OCI-M1 (cell line): ENCODE measurements around the gene NUDT3.
"Not testable (repeated sequence)": the region's sequence is repeated elsewhere in the genome, so short reads cannot be mapped to it uniquely, and the experiment has no call there.

Experiments used
- DNase-seq: peaks from one replicate; lab custom pipeline; 2025; lab: John Stamatoyannopoulos, UW

Gene NUDT3

DNA sequence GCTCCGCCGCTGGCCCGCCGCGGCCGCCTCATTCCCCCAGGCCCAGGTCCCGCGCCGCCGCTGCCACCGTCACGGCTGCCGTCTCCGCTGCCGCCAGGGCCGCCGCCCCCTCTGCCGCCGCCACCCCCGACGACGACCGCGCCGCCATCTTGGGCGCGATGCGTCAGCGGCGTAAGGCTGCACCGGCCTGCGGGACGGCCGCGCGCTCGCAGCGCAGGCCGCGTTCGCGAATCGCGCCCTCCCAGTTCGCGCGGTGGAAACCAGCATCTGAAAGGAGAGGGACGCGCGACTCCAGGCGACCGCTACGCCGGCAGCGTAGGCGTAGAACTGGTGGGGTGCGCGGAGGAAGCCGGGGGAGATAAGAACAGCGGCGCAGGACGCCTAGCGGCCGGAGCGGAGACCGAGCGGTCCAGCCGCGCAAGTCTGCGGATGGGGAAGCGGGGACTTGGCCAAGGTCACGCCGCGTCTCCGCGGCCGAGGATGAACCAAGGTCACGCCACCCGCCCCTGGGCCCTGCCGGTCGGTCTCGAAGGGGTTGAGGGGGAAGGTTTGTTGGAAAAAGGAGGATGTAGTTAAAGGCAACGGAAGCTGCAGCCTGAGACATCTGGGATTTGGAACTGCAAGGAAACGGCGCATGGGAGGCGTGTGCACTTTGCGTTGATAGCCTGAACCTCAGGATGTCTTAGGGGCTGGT lies at the start of gene NUDT3:
NUDT3 (minus strand) TSS at position 173 of the 694 bp plus-strand sequence. CDS start 307 bp downstream, outside the sequence.
- peak; percentile 98 for DNase-seq

DNA sequence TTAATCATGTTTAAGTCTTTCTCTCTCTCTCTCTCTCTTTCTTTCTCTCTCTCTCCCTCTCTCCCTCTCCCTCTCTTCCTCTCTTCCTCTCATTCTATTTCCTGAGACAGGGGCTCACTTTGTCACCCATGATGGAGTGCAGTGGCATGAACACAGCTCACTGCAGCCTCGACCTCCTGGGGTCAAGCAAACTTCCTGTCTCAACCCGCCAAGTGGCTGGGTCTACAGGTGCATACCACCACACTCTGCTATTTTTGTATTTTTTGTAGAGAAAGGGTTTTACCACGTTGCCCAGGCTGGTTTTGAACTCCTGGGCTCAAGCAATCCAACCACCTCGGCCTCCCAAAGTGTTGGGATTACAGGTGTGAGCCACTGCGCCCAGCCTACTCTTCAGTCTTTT lies 49.1 kb upstream of the NUDT3 start:
- DNase-seq = no peak

DNA sequence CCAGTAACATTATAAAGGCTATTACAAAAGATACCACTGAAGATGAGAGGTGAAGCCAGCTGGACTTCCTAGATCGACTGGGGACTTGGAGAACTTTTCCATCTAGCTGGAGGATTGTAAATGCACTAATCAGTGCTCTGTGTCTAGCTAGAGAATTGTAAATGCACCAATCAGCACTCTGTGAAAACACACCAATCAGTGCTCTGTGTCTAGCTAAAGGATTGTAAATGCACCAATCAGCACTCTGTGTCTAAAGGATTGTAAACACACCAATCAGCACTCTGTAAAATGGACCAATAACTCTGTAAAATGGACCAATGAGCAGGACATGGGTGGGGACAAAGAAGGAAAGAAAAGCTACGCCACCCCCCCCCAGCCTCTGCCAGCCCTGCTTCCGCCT lies 47.0 kb upstream of the NUDT3 start:
- no peak for DNase-seq

DNA sequence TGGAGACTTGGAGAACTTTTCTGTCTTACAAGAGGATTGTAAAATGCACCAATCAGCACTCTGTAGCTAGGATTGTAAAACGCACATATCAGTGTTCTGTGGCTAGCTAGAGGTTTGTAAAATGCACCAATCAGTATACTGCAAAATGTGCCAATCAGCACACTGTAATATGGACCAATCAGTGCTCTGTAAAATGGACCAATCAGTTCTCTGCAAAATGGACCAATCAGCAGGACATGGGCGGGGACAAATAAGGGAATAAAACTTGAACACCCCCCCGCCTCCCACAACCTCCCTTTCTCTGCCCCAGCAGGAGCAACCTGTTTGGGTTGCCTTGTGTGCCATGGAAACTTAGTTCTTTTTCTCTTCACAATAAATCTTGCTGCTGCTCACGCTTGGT lies 46.2 kb upstream of the NUDT3 start:
- DNase-seq = peak; percentile 21

DNA sequence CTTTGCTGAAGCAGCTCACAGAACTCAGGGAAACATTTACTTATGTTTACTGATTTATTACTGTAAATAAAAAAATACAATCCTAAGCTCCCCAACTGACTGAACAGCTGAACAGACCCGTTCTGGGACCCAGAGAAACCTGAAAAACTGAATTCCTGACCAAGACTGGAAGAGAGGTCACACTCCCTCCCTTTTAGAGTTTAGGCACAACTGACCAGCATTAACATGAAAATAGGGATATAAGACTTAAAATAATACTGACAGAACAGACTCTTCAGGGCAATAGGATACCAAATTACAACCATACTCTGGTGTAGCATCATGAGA lies 45.1 kb upstream of the NUDT3 start:
- DNase-seq = no peak

DNA sequence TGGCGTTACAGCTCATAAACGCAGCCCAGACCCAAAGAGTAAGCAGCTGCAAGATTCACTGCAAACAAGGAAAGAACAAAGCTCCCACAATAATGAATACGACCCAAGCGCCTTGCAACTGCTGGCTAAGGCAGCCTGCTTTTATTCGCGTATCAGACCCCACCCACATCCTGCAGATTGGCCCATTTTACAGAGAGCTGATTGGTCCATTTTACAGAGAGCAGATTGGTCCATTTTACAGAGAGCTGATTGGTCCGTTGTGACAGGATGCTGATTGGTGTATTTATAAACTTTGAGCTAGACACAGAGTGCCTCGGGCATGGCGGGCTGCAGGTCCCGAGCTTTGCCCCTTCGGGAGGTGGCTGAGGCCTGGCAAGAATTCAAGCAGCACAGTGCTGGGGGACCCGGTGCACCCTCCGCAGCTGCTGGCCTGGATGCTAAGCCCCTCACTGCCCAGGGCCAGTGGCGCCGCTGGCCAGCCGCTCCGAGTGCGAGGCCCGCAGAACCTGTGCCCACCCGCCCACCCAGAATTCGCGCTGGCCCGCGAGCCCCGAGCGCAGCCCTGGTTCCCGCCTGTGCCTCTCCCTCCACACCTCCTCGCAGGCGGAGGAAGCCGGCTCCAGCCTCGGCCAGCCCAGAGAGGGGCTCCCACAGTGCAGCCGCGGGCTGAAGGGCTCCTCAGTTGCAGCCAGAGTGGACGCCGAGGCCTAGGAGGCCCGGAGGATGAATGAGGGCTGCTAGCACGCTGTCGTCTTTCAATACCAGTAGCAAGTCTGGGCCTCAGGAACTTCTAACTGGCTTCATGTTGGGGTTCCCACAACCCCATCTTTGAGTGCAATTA lies 44.6 kb upstream of the NUDT3 start:
- no peak for DNase-seq

DNA sequence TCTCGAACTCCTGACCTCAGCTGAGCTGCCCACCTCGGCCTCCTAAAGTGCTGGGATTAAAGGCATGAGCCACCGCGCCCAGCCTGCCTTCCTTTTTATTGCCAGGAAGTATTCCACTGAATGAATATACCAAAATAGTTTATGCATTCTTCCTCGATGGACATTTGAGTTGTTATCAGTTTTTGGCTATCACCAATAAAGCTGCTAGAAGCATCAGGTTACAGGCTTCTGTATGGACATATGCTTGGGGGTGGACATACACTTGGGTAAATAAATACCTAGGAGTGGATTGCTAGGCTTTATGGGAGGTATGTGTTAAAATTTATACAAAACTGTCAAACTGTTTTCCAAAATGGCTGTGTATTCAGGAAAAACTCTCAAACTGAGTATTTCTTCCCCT lies 43.4 kb upstream of the NUDT3 start:
- DNase-seq = no peak

DNA sequence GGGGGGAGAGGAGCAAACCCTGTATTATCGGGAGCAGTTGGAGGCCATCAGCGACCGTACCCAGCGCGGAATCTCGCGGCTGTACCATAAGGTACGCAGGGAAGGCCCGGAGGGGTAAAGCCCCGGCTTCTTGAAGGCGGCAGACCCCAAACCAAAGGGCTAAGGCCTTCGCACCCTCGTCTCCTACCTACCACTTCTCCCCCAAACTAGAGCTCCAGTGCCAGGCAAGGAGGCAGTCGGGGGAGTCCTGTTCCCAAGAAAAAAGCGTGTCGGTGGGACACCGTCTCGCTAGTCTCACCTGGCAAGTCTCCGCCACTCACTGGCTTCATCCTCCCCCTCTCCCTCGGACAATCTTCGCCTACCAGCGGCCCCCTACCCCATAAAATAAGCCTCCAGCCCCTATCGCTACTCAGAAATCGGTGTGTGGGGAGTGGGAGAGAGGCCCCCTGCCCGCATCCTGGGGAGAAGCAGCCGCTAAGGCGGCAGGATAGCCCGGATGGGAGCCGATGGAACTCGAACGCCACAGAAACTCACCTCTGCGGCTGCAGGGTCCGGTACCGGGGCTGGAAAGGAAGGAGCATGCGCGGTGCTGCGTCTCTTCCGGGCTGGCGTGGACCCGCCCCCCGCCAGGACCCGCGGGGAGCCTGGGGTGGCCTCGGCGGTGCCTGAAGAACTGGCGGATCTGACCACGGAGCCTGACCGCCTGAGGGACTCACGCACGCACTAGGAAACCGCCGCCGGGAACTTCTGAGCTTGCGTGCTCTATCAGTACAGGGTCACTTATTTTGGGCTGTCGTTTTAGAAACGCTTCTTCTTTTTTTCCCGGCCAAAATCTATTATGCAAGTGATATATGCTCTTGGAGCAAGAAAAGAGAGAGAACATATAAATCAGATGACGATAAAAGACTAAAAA lies 33.3 kb upstream of the NUDT3 start, which contains the start of gene RPS10:
RPS10 (minus strand) TSS at position 572 of the 913 bp plus-strand sequence. CDS start 848 bp downstream, outside the sequence.
- peak; percentile 98 for DNase-seq

DNA sequence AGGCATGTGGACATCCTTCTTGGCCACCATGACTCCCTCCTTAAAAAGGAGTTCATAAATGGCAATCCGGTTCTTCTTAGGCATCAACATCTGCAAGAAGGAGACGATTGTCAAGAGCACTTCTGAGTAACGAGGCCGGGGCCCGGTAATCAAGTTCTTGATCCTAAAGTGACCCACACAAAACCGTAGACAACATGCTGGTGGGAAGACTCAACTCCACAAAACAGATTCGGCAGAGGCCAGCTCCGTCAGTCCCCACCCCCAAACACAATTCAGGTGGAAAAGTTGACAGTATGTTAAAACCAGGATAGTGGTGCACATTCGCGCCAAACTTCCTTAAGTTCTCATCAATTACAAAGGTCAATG lies 32.6 kb upstream of the NUDT3 start:
- no peak for DNase-seq

DNA sequence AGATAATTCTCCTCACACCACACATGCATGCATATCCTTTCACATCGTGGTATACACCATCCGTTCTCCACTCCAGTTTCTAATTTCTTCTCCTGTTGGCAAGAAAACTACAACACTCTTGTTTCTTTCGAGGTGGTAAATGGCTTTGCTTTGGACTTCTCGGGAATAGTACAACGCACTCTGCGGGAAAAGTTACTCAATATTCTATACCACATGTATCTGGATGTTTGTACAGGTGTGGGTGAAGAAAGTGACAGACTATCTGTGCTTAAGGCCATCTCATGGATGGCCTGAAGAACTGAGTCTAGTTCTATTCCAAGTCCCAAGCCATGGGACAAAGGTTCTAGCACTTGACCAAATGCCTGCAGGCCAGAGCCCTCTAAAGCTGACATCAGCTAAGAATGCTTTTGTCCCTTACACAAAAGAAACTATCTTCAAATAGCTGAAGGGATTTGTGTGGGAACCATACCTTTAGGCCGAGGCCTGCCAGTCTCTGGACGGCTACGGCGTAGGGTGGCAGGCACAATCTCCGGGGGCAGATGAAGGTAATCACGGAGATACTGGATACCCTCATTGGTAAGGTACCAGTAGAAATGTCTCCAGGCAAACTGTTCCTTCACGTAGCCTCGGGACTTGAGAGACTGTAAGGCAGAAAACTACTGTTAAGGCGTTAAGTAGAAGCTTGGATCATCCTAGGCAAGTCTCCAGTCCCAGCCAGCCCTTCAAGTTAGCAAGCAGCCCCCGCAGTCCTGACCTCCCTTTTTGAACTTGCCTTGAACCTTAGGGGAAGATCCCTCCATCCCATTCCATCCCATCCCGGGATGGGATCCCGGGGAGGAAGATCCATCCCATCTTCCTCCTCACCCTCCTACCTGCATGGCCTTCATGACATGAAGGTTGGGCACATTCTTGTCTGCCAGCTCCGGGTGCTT lies 32.0 kb upstream of the NUDT3 start:
- DNase-seq = no peak

DNA sequence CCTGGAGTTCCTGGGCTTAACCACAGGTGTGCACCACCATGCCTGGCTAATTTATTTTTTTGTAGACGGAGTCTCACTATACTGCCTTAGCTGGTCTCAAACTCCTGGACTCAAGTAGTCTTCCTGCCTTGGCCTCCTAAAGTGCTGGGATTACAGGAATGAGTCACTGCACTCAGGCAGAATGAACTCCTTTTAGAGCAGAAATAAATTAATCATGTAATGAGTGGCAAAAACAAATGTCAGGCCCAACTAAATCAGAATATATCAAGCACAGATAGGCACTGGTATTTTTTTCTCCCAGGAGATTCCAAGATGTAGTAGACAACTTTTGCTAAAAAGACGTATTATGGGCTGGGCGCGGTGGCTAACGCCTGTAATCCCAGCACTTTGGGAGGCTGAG lies 30.8 kb upstream of the NUDT3 start:
- no peak for DNase-seq

DNA sequence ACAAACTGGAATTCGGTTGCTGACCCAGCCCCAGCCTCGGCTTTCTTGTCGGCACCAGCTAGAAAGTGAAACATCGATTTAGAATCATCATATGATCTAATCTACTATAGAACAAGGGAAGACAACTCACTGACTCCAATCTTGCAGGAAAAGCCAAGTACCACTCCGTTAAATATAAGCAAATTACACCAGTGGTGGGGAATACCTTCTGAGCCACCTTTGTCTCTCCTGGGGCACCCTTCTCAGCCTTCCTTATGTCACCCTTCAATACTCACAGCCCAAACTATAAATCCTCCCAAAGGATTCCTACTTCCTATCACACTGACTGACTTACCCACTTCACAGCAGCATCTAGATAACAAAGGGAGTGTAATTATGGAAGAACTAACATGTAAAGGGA lies 25.9 kb upstream of the NUDT3 start:
- DNase-seq = no peak

DNA sequence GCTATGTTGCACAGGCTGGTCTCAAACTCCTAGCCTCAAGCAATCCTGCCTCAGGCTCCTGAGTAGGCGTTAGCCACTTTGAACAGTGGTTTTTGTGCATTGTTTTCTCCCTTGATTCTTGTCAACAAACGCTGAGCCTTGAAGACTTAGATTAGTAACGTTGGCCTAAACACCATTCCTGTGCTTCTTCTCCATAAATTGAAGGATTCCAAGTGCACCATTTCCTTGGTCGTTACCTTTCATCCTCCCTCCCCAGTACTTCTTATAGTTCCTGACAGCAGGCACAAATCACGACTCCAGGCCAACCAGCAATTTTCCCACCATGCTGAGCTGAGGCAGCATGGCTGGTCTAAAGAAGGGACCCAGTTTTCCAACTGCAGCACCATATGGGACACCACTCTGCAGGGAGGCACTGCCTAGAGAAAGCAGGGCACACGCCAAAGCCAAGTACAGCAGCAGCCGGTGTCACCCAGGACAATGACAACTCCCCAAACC lies 24.5 kb upstream of the NUDT3 start:
- no peak for DNase-seq

DNA sequence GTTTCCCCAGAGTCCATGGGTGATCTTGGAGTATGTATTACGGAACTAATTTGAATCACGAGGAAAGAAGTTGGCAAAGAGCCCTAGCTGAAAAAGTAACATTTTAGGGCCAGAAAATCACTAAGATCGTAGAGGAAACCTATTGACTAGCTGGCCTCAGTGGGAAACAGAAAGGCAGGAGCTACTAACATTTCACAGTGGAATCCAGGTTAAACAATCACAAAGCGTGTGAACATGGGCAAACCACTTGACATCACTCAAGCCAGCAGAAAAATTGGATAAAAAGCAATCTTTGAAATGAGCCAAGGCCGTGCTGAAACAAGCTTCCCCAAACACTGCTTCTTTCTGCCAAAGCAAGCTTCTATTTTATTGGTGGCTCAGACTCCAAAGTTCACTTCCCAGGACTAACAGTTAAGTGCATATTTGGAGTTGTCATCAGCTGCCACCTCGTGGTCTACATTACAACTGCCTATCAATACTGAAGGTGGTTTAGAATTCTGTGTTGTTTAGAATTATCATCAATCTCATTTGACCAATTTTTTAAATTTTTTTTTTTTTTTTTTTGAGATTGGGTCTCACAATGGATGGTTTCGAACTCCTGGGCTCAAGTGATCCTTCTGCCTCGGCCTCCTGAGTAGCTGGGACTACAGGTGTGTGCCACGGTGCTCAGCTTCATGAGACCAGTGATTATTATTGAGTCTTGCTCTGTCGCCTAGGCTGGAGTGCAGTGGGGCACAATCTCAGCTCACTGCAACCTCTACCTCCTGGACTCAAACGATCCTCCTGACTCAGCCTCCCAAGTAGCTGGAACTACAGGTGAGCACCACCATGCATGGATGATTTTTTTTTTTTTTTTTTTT lies 22.8 kb upstream of the NUDT3 start:
- DNase-seq = peak; percentile 87

DNA sequence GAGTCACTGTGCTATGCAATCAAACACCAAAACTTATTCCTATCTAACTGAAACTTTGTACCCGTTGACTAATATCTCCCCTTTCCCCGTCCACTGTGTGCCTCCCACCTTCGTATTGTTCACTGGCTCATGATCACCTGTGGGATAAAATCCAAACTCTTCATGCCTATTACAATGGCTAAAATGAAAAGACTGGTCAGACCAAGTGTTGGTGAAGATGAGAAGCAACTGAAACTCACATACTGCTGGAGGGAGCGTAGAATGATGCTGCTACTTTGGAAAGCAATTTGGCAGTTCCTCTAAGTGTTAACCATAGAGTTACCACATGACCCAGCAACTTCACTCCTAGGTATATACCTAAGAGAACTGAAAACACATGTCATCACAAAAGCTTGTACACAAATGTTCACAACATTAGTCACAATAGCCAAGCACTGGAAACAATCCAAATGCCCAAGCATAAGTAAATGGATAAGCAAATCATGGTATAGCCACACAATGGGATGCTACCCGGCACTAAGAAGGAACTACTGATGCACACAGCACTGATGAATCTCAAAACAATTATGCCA lies 20.3 kb upstream of the NUDT3 start:
- no peak for DNase-seq

DNA sequence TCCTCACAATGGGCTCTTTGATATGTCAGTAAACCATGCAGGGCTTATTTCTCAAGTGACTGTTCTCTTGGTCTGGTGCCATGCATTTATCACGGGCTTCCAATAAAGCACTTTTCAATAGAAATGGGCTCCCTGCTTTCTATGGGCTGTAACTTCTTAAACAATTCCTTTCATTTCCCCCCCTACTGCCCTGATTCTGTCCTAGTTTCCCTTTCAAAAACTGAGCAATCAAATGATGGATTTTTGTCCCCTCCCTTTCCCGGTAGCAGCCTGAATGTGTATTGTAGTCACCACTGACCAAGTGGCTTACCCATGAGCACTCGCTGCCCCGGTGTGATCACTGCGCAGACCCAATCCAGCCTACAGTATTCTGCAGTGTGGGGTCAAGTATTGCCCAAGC lies 19.5 kb upstream of the NUDT3 start:
- DNase-seq = no peak

DNA sequence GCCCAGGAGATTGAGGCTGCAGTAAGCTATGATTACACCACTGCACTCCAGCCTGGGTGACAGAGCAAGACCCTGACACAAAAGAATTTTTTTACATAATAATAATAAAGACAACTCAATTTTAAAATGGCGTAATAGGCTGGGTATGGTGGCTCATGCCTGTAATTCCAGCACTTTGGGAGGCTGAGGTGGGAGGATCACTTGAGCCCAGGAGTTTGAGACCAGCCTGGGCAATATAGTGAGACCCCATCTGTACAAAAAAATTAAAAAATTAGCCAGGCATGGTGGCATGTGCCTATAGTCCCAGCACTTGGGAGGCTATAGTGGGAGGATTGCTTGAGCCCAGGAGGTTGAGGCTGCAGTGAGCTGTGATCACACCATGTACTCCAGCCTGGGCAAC lies 15.4 kb upstream of the NUDT3 start:
- DNase-seq = not testable (repeated sequence)

DNA sequence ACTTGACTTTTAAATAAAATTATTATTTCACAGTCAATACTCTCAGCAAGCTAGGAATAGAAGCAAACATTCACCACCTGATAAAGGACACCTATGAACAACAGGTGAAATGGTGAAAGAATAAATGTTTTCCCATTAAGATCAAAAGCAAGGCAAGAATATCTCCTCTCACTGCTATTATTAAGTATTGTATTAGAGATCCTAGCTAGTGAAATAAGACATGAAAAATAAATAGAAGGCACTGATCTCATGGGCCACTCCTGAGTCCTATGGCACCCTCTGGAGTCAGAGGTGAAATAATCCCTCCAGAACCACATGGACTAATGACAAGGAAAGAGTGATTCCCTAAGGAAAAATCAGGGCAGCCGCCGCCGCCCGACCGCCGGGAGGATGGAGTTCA lies 4.0 kb upstream of the NUDT3 start:
- DNase-seq = no peak

DNA sequence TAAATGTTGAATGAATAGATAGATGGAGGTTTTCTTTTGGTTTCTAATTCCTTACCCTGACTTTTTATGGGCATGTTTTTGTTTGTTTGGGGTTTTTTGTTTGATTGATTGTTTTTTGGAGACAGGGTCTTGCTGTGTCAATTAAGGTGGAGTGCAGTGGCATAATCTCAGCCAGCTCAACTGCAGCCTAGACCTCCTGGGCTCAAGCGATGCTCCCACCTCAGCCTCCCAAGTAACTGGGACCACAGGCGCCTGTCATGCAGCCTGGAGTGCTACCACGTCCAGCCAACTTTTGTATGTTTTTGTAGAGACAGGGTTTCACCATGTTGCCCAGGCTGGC lies 1.5 kb upstream of the NUDT3 start:
- DNase-seq = no peak
